Measurements from ENCODE around the gene CRTC1.
"Not testable (repeated sequence)": the region's sequence is repeated elsewhere in the genome, so short reads cannot be mapped to it uniquely, and the experiment has no call there.

CRTC1 gene

DNA sequence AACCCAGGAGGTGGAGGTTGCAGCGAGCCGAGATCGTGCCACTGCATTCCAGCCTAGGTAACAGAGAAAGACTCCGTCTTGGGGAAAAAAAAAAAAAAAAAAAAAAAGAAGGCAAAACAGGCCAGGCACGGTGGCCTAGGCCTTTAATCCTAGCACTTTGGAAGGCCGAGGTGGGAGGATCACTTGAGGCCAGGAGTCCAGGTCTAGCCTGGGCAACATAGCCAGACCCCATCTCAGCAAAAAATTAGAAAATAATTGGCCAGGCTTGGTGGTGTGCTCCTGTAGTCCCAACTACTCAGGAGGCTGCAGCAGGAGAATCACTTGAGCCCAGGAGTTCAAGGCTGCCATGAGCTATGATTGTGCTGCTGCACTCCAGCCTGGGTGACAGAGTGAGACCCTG lies 43.4 kb downstream of the CRTC1 start:
- DNase-seq (ENCODE audit: low read depth in 2 of 2), result no peak

- not testable (repeated sequence) for DNase-seq (ENCODE audit: low read depth in 2 of 2)
Measured at GRCh38 chr19:18727602-18728001, 44.1 kb downstream of the CRTC1 start.

DNA sequence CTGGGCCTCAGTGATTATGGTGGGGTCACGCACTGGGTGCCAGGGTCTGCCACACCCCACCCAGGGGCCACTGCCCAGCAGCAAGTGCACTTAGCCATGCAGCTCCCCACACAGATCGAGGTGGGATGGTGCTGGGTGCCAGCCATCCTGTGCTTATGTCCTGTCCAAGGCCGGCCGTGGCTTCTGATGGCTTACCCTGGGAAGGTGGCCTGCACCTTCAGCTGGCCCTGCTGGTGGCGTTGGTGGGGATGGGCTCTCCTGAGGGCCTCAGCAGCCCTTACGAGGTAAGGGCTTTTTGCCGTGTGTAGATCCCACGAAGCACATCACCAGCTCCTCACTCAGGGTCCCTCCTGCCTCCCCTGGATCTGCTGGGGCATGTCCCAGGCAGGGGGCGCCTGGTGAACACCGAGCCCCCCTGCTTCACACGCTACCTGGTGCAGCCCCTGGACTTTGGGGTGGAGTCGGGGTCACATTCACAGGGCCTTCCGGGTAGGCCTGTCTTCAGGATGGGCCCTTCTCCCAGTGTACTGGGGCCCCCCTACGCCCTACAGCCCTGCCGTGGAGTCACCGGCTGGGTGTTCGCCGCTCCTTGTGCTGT lies 46.6 kb downstream of the CRTC1 start:
- no peak for DNase-seq (ENCODE audit: low read depth in 2 of 2)

DNA sequence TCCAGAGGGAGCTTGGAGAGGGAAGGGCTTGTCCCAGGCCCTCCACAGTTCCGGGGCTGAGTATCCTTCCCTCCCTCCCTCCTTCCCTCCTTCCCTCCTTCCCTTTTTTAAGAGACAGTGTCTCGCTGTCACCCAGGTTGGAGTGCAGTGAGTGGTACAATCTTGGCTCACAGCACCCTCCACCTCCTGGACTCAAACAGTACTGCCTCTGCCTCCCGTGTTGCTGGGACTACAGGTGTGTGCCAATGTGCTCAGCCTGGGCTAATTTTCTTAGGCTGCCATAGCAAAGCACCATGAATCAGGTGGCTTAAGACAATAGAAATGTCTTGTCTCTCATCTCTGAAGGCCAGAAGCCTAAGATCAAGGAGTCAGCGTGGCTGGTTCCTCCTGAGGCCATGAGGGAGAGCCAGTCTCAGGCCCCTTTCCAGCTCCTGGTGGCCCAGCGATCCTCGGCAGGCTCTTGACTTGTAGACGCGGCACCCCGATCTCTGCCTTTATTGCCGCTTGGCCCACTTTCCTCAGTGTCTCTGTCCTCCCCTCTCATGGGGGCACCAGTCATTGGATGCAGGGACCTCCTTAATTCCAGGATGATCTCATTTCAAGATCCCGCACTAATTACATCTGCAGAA lies 47.5 kb downstream of the CRTC1 start:
- no peak for DNase-seq (ENCODE audit: low read depth in 2 of 2)

GRCh38 chr19:18731562-18732008 lies 48.1 kb downstream of the CRTC1 start:
- no peak for DNase-seq (ENCODE audit: low read depth in 2 of 2)

GRCh38 chr19:18733196-18733647 lies 49.7 kb downstream of the CRTC1 start:
- DNase-seq (ENCODE audit: low read depth in 2 of 2), result no peak

DNA sequence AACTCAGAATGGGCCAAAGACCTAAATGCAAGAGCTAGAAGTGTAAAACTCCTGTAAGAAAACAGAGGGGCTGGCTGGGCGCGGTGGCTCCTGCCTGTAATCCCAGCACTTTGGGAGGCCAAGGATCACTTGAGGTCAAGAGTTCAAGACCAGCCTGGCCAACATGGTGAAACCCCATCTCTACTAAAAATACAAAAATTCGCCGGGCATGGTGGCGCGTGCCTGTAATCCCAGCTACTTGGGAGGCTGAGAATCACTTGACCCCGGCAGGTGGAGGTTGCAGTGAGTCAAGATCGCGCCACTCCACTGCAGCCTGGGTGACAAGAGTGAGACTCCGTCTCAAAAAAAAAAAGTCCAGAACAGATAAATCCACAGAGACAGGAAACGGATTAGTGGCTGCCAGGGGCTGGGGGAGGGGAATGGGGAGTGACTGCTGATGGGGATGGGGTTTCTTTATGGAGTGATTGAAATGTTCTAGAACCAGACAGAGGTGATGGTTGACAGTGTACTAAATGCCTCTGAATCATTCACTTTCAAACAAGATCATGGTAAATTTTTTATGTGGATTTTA lies 50.4 kb downstream of the CRTC1 start:
- not testable (repeated sequence) for DNase-seq (ENCODE audit: low read depth in 2 of 2)

- DNase-seq (ENCODE audit: low read depth in 2 of 2), result no peak
Measured at GRCh38 chr19:18735324-18735723, 51.8 kb downstream of the CRTC1 start.

- DNase-seq (ENCODE audit: low read depth in 2 of 2), result no peak
Measured at GRCh38 chr19:18735752-18736151, 52.3 kb downstream of the CRTC1 start.

DNA sequence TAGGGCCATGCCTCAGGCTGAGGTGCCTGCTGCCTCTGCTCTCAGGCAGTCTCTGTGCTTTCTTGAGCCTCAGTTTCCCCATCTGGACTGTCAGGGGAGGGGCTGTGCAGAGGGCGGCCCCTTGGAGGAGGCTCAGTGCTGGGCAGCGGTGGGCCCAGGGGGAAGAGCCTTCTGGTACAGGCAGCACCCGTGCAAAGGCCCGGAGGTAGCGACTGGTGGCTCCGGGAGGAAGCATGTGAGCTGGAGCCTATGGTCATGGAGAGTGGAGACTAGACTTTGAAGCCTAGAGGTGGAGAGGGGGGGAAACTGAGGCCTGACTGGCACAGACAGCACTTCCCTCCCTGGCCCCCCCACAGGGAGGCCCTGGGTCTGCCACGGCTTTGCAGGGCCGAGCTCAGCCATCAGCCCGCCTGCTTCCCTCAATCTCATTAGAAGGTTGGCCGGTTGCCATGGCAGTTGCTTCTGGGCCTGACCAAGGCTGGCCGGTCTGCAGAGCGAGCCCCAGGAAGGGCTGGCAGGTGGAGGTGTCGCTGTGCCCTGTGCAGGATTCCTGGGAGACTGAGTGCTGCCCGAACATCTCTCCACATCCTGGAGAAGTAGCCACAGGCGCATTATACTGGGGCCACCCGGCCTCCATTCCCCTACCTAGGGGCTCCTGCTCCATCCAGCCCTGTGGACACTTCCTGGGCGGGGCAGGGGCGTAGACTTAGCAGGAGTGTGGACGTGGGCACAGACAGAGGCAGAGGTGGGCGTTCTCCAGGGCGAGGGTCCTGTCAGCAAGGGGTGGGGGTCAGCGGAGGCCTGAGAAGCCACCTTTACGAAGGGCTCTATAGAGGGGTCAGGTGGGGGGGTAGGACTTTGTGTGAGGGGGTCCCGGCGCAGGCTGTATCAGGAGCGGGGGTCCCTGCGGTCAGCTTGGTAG lies 53.2 kb downstream of the CRTC1 start:
- no peak for DNase-seq (ENCODE audit: low read depth in 2 of 2)

DNA sequence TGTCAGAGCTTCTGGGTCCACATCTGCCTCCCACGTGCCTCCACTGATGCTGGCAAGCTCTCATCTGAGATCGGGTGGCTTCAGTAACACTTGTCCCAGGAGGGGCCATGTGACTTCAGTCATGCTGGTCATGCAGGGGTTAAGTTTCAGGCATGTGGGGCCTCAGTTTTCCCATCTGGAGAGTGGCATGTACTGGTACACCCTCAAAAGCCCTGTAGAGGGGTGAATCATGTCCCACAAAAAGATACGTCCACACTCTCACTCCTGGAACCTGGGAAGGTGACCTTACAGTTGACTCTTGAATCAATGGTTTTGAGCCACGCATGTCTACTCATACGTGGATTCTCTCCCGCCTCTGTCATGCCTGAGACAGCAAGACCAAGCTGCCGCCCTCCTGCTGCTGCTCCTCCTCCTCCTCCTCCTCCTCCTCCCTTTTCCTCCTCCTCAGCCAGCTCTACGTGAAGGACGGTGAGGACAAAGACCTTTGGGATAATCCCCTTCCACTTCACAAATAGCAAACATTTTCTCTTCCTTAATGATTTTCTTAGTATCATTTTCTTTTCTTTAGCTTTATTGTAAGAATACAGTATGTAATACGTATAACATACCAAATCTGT lies 54.0 kb downstream of the CRTC1 start:
- DNase-seq (ENCODE audit: low read depth in 2 of 2), result no peak

GRCh38 chr19:18737954-18738351 lies 54.5 kb downstream of the CRTC1 start:
- no peak for DNase-seq (ENCODE audit: low read depth in 2 of 2)

DNA sequence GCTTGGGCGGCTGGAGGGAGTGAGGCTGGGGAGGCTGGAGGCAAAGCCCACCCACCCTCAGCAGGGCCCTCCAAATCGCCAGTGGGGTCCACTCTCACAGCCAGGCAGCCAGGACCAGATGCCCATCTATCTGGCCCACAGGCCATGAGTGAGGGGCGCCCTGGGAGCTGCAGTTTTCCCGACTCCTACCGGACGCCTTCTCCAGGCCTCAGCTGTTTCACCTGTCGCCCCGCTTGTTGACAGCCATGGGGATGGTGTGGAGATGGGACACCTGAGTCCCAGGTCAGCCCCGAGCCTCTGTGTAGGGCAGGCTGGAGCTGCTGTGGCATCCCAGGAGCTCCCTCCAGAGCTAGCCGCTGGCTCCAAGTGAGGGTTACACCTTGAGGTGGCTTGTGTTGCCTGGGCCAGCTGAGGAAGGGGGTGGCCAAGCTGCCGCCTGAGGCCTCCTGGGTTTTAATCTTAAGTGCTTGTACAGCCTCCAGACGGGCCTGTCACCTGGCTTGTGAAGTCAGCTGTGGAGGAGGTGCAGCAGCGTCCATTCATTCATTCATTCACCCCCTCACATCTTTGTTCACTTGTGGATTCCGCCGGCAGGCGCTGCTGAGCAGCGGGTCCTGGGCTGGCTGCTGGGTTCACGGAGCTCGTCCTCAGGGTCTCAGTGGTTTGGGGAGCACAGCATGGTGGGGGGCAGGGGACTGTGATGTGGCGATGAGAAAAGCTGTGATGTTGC lies 55.6 kb downstream of the CRTC1 start:
- no peak for DNase-seq (ENCODE audit: low read depth in 2 of 2)

GRCh38 chr19:18741124-18742121 lies 57.9 kb downstream of the CRTC1 start:
- DNase-seq (ENCODE audit: low read depth in 2 of 2), result no peak

GRCh38 chr19:18742324-18742723 lies 58.8 kb downstream of the CRTC1 start:
- DNase-seq (ENCODE audit: low read depth in 2 of 2), result no peak

DNA sequence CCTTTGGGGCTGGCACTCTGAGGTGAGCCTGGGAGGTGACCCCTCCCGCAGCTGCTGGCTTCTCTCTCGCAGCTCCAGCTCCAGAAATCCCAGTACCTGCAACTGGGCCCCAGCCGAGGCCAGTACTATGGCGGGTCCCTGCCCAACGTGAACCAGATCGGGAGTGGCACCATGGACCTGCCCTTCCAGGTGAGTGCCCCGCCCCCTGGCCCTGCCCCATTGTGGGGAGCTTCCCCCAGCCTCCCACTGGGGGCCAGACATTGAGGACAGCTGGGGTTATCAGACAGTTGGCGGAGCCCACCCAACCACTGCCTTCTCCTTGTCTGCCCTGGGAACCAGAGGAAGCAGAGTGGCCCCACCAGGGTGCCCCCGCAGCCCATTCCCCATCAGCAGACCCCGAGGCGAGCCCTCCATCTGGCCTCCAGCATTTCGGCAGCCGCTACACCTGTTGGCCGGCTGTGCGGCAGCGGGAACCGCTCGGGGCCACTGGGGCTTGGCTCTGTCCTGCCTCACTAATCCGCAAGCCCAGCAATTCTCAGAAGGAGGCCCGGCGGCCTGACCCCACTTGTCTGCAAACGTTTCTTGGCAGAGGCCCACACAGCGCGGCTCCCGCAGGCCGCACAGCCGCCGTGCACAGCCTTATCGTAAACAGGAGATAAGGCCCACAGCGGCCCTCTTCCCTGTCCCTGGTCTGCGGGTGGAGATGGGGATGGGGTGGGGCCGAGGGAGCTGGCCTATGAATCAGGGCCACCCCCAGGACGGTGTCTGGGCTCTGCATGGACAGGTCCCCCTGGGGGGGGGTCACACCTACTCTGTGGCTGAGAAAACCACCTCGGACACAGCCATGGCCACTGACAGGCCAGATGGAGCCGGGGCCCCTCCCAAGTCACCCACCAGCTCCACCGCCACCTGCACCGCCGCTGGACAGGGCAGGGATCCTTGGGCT lies 59.6 kb downstream of the CRTC1 start:
- no peak for DNase-seq (ENCODE audit: low read depth in 2 of 2)

DNA sequence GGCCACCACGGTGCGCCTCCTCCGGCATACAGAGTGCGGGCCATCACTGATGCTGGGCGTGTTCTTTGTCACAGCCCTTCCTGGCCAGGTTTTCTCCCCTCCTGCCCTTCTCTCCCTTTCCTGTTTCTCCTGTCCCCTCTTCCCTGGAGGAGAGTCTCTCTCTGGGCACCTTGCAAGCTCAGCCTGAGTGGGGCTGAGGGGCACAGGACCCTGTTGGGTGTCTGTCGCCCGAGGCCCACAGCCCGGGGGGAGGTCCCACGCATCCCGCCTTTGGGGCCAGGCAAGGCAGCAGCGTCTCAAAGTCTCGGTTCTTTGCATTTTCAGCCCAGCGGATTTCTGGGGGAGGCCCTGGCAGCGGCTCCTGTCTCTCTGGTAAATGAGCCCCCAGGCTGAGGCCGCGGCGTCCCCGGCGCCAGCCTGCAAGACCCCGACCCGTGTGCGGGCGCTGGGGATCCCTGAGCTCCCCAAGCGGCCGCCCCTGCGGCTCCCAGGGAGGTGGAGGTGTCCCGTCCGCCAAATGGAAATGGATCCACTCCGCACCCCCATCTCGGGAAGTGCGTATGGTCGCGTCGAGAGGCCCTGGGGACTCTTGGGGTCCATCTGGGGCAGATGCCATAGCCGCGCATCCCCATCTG lies 60.4 kb downstream of the CRTC1 start:
- DNase-seq (ENCODE audit: low read depth in 2 of 2), result no peak

GRCh38 chr19:18745012-18745735 lies 61.7 kb downstream of the CRTC1 start:
- no peak for DNase-seq (ENCODE audit: low read depth in 2 of 2)

All from stimulated activated CD4-positive, alpha-beta T cell treated with anti-CD3 and anti-CD28 coated beads, Interleukin-1b, Interleukin-23, amount 100 ng/mL, for 4 hours (primary cell).